Kidney (tissue), 14 donors: ENCODE measurements around the gene ARHGEF28. TPM values are rescaled to one million over a fixed set of nuclear protein-coding genes. Genes with fewer than 3 reads are reported as not detected.

Source experiments
- DNase-seq, 5 donors: peaks; one replicate each; pipeline ENCODE4 v3.0.0-alpha.2; 2013 to 2020
- FAIRE-seq: peaks from 2 replicates; lab custom pipeline; 2012; peaks lifted over from hg19 to GRCh38; lab: Jason Lieb, UNC
- H3K27ac ChIP-seq, 2 donors: one replicate each; pipeline ENCODE4 v1.7.0; 2013; ENCODE audit warnings: low read depth in 2 of 2, low read length in 2 of 2, inconsistent platforms in 1 of 2
- H3K27me3 ChIP-seq: one replicate; pipeline ENCODE4 v1.7.1; 2013; ENCODE audit warnings: low read length, inconsistent platforms; ENCODE audit not compliant: control insufficient read depth, insufficient read depth
- H3K36me3 ChIP-seq, 3 donors: one replicate each; pipeline versions ENCODE4 v1.7.0 to v1.7.1; 2013; ENCODE audit warnings: low read length in 3 of 3, control low read depth in 1 of 3, inconsistent platforms in 1 of 3; ENCODE audit not compliant: insufficient read depth in 3 of 3, control insufficient read depth in 2 of 3
- H3K4me1 ChIP-seq, 3 donors: one replicate each; pipeline versions ENCODE4 v1.7.0 to v1.7.1; 2013; ENCODE audit warnings: low read length in 3 of 3, inconsistent platforms in 1 of 3, low read depth in 1 of 3; ENCODE audit not compliant: control insufficient read depth in 2 of 3, insufficient read depth in 2 of 3
- H3K4me3 ChIP-seq, 3 donors: one replicate each; pipeline versions ENCODE4 v1.7.0 to v1.8.1; 2013; ENCODE audit warnings: low read length in 3 of 3, control low read depth in 1 of 3, inconsistent platforms in 1 of 3
- H3K9ac ChIP-seq, 3 donors: one replicate each; pipeline versions ENCODE4 v1.7.0 to v1.7.1; 2013; ENCODE audit warnings: low read length in 3 of 3, control low read depth in 1 of 3, inconsistent platforms in 1 of 3
- H3K9me3 ChIP-seq, 3 donors: one replicate each; pipeline versions ENCODE4 v1.7.0 to v1.7.1; 2013; ENCODE audit warnings: low read length in 3 of 3, control low read depth in 1 of 3, inconsistent platforms in 1 of 3; ENCODE audit not compliant: control insufficient read depth in 2 of 3, insufficient read depth in 1 of 3
- CTCF ChIP-seq: IDR thresholded peaks from 3 replicates; pipeline ENCODE4 v1.5.1; 2012; ENCODE audit warnings: mild to moderate bottlenecking, moderate library complexity, borderline replicate concordance; ENCODE audit not compliant: insufficient read depth; ENCODE audit errors: extremely low read depth
- intact Hi-C: fragments of 100-400 bp; cut with DNase I; formaldehyde crosslinking; loops from one replicate; pipeline ENCODE4 v1.11.1; 2022
- polyA plus RNA-seq: library from polyadenylated mRNA; stranded (reverse); fragments of 350-450 nt; fragmentation: Illumina TruSeq; extraction: RNeasy Lipid Tissue Mini Kit (QIAGEN cat#74804); gene quantifications from one replicate; pipeline ENCODE4 v1.2.3, GENCODE V29; 2014; ENCODE audit warnings: low read depth, low replicate concordance; ENCODE audit not compliant: insufficient read depth
- total RNA-seq: library from RNA; stranded (reverse); fragmentation: NEBNext Ultra II Directional; extraction: Animal tissue kit (Norgen Biotek cat#: 25700); gene quantifications from one replicate; pipeline ENCODE4 v1.2.1, GENCODE V29; 2021
- donor health status: control.
- donor health status: control.
- donor health status: control.
- donor health status: control.
- donor health status: control.
- donor health status: DM: yes; HTN: yes; CAD: no.
- donor health status: Normal renal cell carcinoma (clear cell type).

Gene ARHGEF28
- total and polyA plus RNA-seq, 2 donors from 2014 or later: 21.9 to 66.3 TPM

- no peak for TF ChIP-seq CTCF
- Histone ChIP-seq H3K9me3 (no peaks in the 10 kb centered on the region), H3K36me3 (no peaks in the 10 kb centered on the region), H3K4me1 (peaks cover 0 to 8% (median 0%) of the 10 kb centered on the region in 3 donors), H3K4me3 (no peak overlapping the region), H3K27ac (no peak overlapping the region), H3K9ac (no peak overlapping the region), H3K27me3 (no peaks in the 10 kb centered on the region)
- no peak for FAIRE-seq
- no peak for DNase-seq
- intact Hi-C loops: no loop called here
Observed at GRCh38 chr5:73702534-73702933, 76.5 kb downstream of the ARHGEF28 start.

- Histone ChIP-seq H3K9me3 (no peaks in the 10 kb centered on the region), H3K36me3 (no peaks in the 10 kb centered on the region), H3K9ac (no peak overlapping the region), H3K4me1 (peaks cover 0 to 8% (median 0%) of the 10 kb centered on the region in 3 donors), H3K4me3 (no peak overlapping the region), H3K27ac (no peak overlapping the region), H3K27me3 (no peaks in the 10 kb centered on the region)
- no peak for DNase-seq
- TF ChIP-seq CTCF: no peak
- FAIRE-seq: no peak
- intact Hi-C loops: no loop called here
Observed at GRCh38 chr5:73702951-73703350, 77.0 kb downstream of the ARHGEF28 start.

- H3K36me3 ChIP-seq: no peaks in the 10 kb centered on the region
- no peaks in the 10 kb centered on the region for H3K27me3 ChIP-seq
- DNase-seq (no peak), FAIRE-seq (no peak)
- H3K4me3 ChIP-seq: no peak overlapping the region
- H3K4me1 ChIP-seq: peaks cover 0 to 8% (median 0%) of the 10 kb centered on the region in 3 donors
- no peak overlapping the region for H3K9ac ChIP-seq
- TF ChIP-seq CTCF: no peak
- peaks cover 0 to 13% (median 0%) of the 10 kb centered on the region in 3 donors for H3K9me3 ChIP-seq
- no peak overlapping the region for H3K27ac ChIP-seq
- intact Hi-C loops: no loop called here
Observed at GRCh38 chr5:73705364-73705763, 79.4 kb downstream of the ARHGEF28 start.

- Histone ChIP-seq H3K9me3 (peaks cover 0 to 13% (median 0%) of the 10 kb centered on the region in 3 donors), H3K27ac (no peak overlapping the region), H3K4me1 (peaks cover 0 to 8% (median 0%) of the 10 kb centered on the region in 3 donors), H3K9ac (no peak overlapping the region), H3K27me3 (no peaks in the 10 kb centered on the region), H3K4me3 (no peak overlapping the region), H3K36me3 (no peaks in the 10 kb centered on the region)
- intact Hi-C loops: no loop called here
- DNase-seq: no peak
- no peak for FAIRE-seq
- no peak for TF ChIP-seq CTCF
Observed at GRCh38 chr5:73706963-73707362, 81.0 kb downstream of the ARHGEF28 start.
